ENCODE measurements around the gene DAB2IP.
A peak's percentile ranks its signal among the peaks of the same experiment; 100 is the strongest.

The DAB2IP gene

GRCh38 chr9:121645853-121646807 is 5.3 kb upstream of the DAB2IP start:
- Histone ChIP-seq H3K4me2 (ENCODE audit: low read length) (peak overlapping the region; percentile 13; the same call in 1 of the 2 replicates), H3K9ac (ENCODE audit: low read length) (no peak overlapping the region), H4K20me1 (ENCODE audit: insufficient read depth, low read length) (no peaks in the 10 kb centered on the region), H3K36me3 (replicated peaks; ENCODE audit: low read depth, low read length) (no peaks in the 10 kb centered on the region), H3K27me3 (ENCODE audit: low read depth, low read length) (peaks cover 13% of the 10 kb centered on the region; the same call in 1 of the 2 replicates), H2AFZ (ENCODE audit: low read depth, low read length) (no peak overlapping the region), H3K27ac (ENCODE audit: low read length) (no peak overlapping the region), H3K4me3 (ENCODE audit: low read length) (no peak overlapping the region), H3K9me3 (ENCODE audit: insufficient read depth, low read length) (no peaks in the 10 kb centered on the region), H3K4me1 (ENCODE audit: low read length) (peaks cover 11% of the 10 kb centered on the region), H3K79me2 (ENCODE audit: low read length) (no peaks in the 10 kb centered on the region)
- TF ChIP-seq, protein P1, sequence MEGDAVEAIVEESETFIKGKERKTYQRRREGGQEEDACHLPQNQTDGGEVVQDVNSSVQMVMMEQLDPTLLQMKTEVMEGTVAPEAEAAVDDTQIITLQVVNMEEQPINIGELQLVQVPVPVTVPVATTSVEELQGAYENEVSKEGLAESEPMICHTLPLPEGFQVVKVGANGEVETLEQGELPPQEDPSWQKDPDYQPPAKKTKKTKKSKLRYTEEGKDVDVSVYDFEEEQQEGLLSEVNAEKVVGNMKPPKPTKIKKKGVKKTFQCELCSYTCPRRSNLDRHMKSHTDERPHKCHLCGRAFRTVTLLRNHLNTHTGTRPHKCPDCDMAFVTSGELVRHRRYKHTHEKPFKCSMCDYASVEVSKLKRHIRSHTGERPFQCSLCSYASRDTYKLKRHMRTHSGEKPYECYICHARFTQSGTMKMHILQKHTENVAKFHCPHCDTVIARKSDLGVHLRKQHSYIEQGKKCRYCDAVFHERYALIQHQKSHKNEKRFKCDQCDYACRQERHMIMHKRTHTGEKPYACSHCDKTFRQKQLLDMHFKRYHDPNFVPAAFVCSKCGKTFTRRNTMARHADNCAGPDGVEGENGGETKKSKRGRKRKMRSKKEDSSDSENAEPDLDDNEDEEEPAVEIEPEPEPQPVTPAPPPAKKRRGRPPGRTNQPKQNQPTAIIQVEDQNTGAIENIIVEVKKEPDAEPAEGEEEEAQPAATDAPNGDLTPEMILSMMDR (IDR thresholded peaks at IDR 0.05; ENCODE audit: low read depth, low read length), result no peak
- no peak for TF ChIP-seq EZH2phosphoT487 (IDR thresholded peaks at IDR 0.05; ENCODE audit: low read depth)

- H3K4me1 ChIP-seq (ENCODE audit: low read length), result peaks cover 11% of the 10 kb centered on the region
These were observed 4.4 kb upstream of the DAB2IP start for GRCh38 chr9:121646992-121647391.

DNA sequence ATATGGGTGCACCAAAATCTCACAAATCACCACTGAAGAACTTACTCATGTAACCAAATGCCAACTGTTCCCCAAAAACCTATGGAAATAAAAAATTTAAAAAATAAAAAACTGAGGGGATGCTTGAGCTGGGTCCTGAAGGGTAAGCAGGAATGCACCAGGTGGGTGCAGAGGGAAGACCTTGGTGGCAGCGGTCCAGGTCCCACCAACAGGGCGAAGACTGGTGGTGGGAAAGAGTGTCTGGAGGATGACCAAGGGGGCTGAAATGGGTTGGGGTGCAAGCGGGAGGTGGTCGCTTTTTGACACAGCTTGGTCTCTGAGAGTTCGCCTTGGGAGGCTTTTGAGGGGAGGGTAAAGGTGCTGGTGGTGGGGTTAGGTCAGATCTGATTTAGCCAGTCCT is 3.3 kb upstream of the DAB2IP start:
- no peaks in the 10 kb centered on the region for H3K79me2 ChIP-seq (ENCODE audit: low read length)
- H3K9ac ChIP-seq (ENCODE audit: low read length), result no peak overlapping the region
- no peak overlapping the region for H3K27ac ChIP-seq (ENCODE audit: low read length)
- no peaks in the 10 kb centered on the region for H4K20me1 ChIP-seq (ENCODE audit: insufficient read depth, low read length)
- no peaks in the 10 kb centered on the region for H3K9me3 ChIP-seq (ENCODE audit: insufficient read depth, low read length)
- no peak overlapping the region for H3K4me2 ChIP-seq (ENCODE audit: low read length)
- no peak overlapping the region for H3K4me3 ChIP-seq (ENCODE audit: low read length)
- peaks cover 11% of the 10 kb centered on the region for H3K4me1 ChIP-seq (ENCODE audit: low read length)
- H3K36me3 ChIP-seq (replicated peaks; ENCODE audit: low read depth, low read length), result no peaks in the 10 kb centered on the region
- H2AFZ ChIP-seq (ENCODE audit: low read depth, low read length), result no peak overlapping the region
- peaks cover 30% of the 10 kb centered on the region for H3K27me3 ChIP-seq (ENCODE audit: low read depth, low read length)
- TF ChIP-seq, protein P1 (IDR thresholded peaks at IDR 0.05; ENCODE audit: low read depth, low read length), result no peak
- TF ChIP-seq EZH2phosphoT487 (IDR thresholded peaks at IDR 0.05; ENCODE audit: low read depth), result no peak

More at GRCh38 chr9:121646992-121647391, 4.4 kb upstream of the DAB2IP start:
- peaks cover 18% of the 10 kb centered on the region; the same call in 1 of the 2 replicates for H3K27me3 ChIP-seq (ENCODE audit: low read depth, low read length)
- H2AFZ ChIP-seq (ENCODE audit: low read depth, low read length), result no peak overlapping the region
- no peaks in the 10 kb centered on the region for H3K9me3 ChIP-seq (ENCODE audit: insufficient read depth, low read length)
- H3K36me3 ChIP-seq (replicated peaks; ENCODE audit: low read depth, low read length), result no peaks in the 10 kb centered on the region
- no peak overlapping the region for H3K27ac ChIP-seq (ENCODE audit: low read length)
- H3K9ac ChIP-seq (ENCODE audit: low read length), result no peak overlapping the region
- H3K79me2 ChIP-seq (ENCODE audit: low read length), result no peaks in the 10 kb centered on the region
- TF ChIP-seq, protein P1 (IDR thresholded peaks at IDR 0.05; ENCODE audit: low read depth, low read length), result no peak
- TF ChIP-seq EZH2phosphoT487 (IDR thresholded peaks at IDR 0.05; ENCODE audit: low read depth), result no peak
- no peak overlapping the region for H3K4me2 ChIP-seq (ENCODE audit: low read length)
- H3K4me3 ChIP-seq (ENCODE audit: low read length), result no peak overlapping the region
- H4K20me1 ChIP-seq (ENCODE audit: insufficient read depth, low read length), result no peaks in the 10 kb centered on the region

DNA sequence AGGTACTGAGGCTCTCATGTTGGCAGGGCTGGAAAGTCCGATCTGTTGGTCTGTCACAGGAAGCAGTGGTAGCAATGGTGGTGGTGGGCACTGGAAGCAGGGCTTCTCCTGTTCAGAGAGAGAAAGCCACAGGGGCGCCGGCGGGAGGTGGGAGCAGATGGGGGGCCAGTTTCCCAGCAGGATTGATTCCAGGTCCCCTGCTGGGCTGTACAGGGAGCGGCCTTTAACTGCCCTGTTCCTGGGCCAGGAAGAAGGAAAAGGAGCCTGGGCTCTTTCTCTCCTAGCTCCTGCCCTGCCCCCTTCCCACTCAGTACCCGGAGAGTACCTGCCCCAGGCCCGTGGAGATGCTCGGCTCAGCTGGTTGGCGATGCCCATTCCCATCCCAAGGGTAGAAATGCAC is 2.6 kb upstream of the DAB2IP start:
- Histone ChIP-seq H3K9ac (ENCODE audit: low read length) (no peak overlapping the region), H3K79me2 (ENCODE audit: low read length) (no peaks in the 10 kb centered on the region), H3K4me2 (ENCODE audit: low read length) (no peak overlapping the region), H3K4me3 (ENCODE audit: low read length) (no peak overlapping the region), H3K27ac (ENCODE audit: low read length) (no peak overlapping the region), H3K36me3 (replicated peaks; ENCODE audit: low read depth, low read length) (no peaks in the 10 kb centered on the region), H3K27me3 (ENCODE audit: low read depth, low read length) (peaks cover 32% of the 10 kb centered on the region), H3K9me3 (ENCODE audit: insufficient read depth, low read length) (no peaks in the 10 kb centered on the region), H2AFZ (ENCODE audit: low read depth, low read length) (no peak overlapping the region), H4K20me1 (ENCODE audit: insufficient read depth, low read length) (no peaks in the 10 kb centered on the region), H3K4me1 (ENCODE audit: low read length) (peaks cover 11% of the 10 kb centered on the region)
- TF ChIP-seq, protein P1 (IDR thresholded peaks at IDR 0.05; ENCODE audit: low read depth, low read length), result no peak
- TF ChIP-seq EZH2phosphoT487 (IDR thresholded peaks at IDR 0.05; ENCODE audit: low read depth), result no peak

All from OCI-LY3 (cell line).